Activated T-cell treated with anti-CD3 and anti-CD28 coated beads, Interleukin-2, amount 50 U/mL, for 72 hours (primary cell): ENCODE measurements around the gene SLC2A13. TPM values are rescaled to one million over a fixed set of nuclear protein-coding genes. Genes with fewer than 3 reads are reported as not detected.

Source experiments
- ATAC-seq, 2 donors: fragments of 150-1000 bp; cut with Tn5 transposase; replicated peaks in 1 of 2; 2 replicates each; pipeline ENCODE4 v1.10.0; 2021; ENCODE audit warnings: moderate library complexity in 2 of 2, mild to moderate bottlenecking in 1 of 2
- DNase-seq, 2 donors: peaks; one replicate each; pipeline ENCODE4 v3.0.0; 2021 to 2022; ENCODE audit warnings: mixed read lengths in 1 of 2
- H3K27ac Mint-ChIP-seq: one replicate; pipeline ENCODE4 v1.8.0; 2022; ENCODE audit warnings: mild to moderate bottlenecking, moderate library complexity, mixed read lengths
- H3K27me3 Mint-ChIP-seq: one replicate; pipeline ENCODE4 v1.8.0; 2022; ENCODE audit warnings: low read depth, mixed read lengths
- H3K36me3 Mint-ChIP-seq, 2 donors: one replicate each; pipeline ENCODE4 v1.8.0; 2022; ENCODE audit warnings: mixed read lengths in 2 of 2, mild to moderate bottlenecking in 1 of 2; ENCODE audit not compliant: insufficient read depth in 2 of 2
- H3K4me1 Mint-ChIP-seq: one replicate; pipeline ENCODE4 v1.8.0; 2022; ENCODE audit warnings: low read depth, mixed read lengths
- H3K4me3 Mint-ChIP-seq, 2 donors: one replicate each; pipeline ENCODE4 v1.8.0; 2022; ENCODE audit warnings: mild to moderate bottlenecking in 2 of 2, mixed read lengths in 2 of 2, moderate library complexity in 2 of 2
- H3K9me3 Mint-ChIP-seq, 2 donors: one replicate each; pipeline ENCODE4 v1.8.0; 2022; ENCODE audit warnings: mixed read lengths in 2 of 2
- total RNA-seq, 2 donors: library from RNA; stranded (reverse); gene quantifications; one replicate each; pipeline ENCODE4 v1.2.3, GENCODE V29; 2022

SLC2A13 gene
- 1 to 10 TPM; 3.0 to 5.8 TPM for total RNA-seq

GRCh38 chr12:40105515-40106201 is at the start of gene SLC2A13:
SLC2A13 (minus strand) TSS chr12:40106081; CDS start chr12:40105808, 273 bp downstream.
- Mint-ChIP-seq H3K27me3 (peaks cover 32% of the 10 kb centered on the region), H3K4me3 (peak within 1 kb of the TSS; percentile 84 to 88), H3K36me3 (peaks cover 0 to 1% of the 10 kb centered on the region in 2 donors), H3K27ac (no peak within 1 kb of the TSS), H3K4me1 (peaks cover 55% of the 10 kb centered on the region), H3K9me3 (no peaks in the 10 kb centered on the region)
- ATAC-seq: peak; percentile 84 to 86
- DNase-seq: peak; percentile 72 to 83

- peaks cover 5% of the 10 kb centered on the region for H3K4me1 Mint-ChIP-seq
- DNase-seq (no peak), ATAC-seq (no peak)
- no peak overlapping the region for H3K27ac Mint-ChIP-seq
- no peaks in the 10 kb centered on the region for H3K36me3 Mint-ChIP-seq
- H3K4me3 Mint-ChIP-seq: no peak overlapping the region
- peaks cover 79% of the 10 kb centered on the region for H3K27me3 Mint-ChIP-seq
- no peaks in the 10 kb centered on the region for H3K9me3 Mint-ChIP-seq
These were observed 48.5 kb upstream of the SLC2A13 start for GRCh38 chr12:40154381-40154780.

GRCh38 chr12:40153432-40153831 is 47.6 kb upstream of the SLC2A13 start:
- Mint-ChIP-seq H3K4me1 (peaks cover under 1% of the 10 kb centered on the region), H3K4me3 (no peak overlapping the region), H3K27me3 (peaks cover 69% of the 10 kb centered on the region), H3K9me3 (no peaks in the 10 kb centered on the region), H3K36me3 (no peaks in the 10 kb centered on the region), H3K27ac (no peak overlapping the region)
- ATAC-seq: no peak
- no peak for DNase-seq

- no peaks in the 10 kb centered on the region for H3K9me3 Mint-ChIP-seq
- DNase-seq (peak; percentile 36 to 42), ATAC-seq (peak in 1 of 2 donors; percentile 39)
- H3K4me1 Mint-ChIP-seq: no peaks in the 10 kb centered on the region
- H3K27me3 Mint-ChIP-seq: peaks cover 64% of the 10 kb centered on the region
- no peak overlapping the region for H3K4me3 Mint-ChIP-seq
- H3K36me3 Mint-ChIP-seq: no peaks in the 10 kb centered on the region
- H3K27ac Mint-ChIP-seq: no peak overlapping the region
These were observed 47.0 kb upstream of the SLC2A13 start for GRCh38 chr12:40152783-40153383.

- DNase-seq (no peak), ATAC-seq (no peak)
- H3K27ac Mint-ChIP-seq: no peak overlapping the region
- H3K27me3 Mint-ChIP-seq: peaks cover 38% of the 10 kb centered on the region
- H3K4me3 Mint-ChIP-seq: no peak overlapping the region
- H3K4me1 Mint-ChIP-seq: no peaks in the 10 kb centered on the region
- no peaks in the 10 kb centered on the region for H3K36me3 Mint-ChIP-seq
- H3K9me3 Mint-ChIP-seq: no peaks in the 10 kb centered on the region
These were observed 43.9 kb upstream of the SLC2A13 start for GRCh38 chr12:40149673-40150260.

- Mint-ChIP-seq H3K4me1 (no peaks in the 10 kb centered on the region), H3K4me3 (no peak overlapping the region), H3K27ac (no peak overlapping the region), H3K27me3 (peaks cover 19% of the 10 kb centered on the region), H3K9me3 (no peaks in the 10 kb centered on the region), H3K36me3 (no peaks in the 10 kb centered on the region)
- DNase-seq (no peak), ATAC-seq (peak in 1 of 2 donors; percentile 58)
These were observed 41.2 kb upstream of the SLC2A13 start for GRCh38 chr12:40146800-40147797.

GRCh38 chr12:40145896-40146295 is 40.0 kb upstream of the SLC2A13 start:
- ATAC-seq: peak; percentile 49 to 51
- no peaks in the 10 kb centered on the region for H3K36me3 Mint-ChIP-seq
- peaks cover 18% of the 10 kb centered on the region for H3K27me3 Mint-ChIP-seq
- no peak for DNase-seq
- no peaks in the 10 kb centered on the region for H3K9me3 Mint-ChIP-seq
- no peak overlapping the region for H3K4me3 Mint-ChIP-seq
- no peak overlapping the region for H3K27ac Mint-ChIP-seq
- no peaks in the 10 kb centered on the region for H3K4me1 Mint-ChIP-seq

- DNase-seq (no peak), ATAC-seq (peak; percentile 31 to 51)
- Mint-ChIP-seq H3K4me1 (no peaks in the 10 kb centered on the region), H3K36me3 (no peaks in the 10 kb centered on the region), H3K4me3 (no peak overlapping the region), H3K9me3 (no peaks in the 10 kb centered on the region), H3K27me3 (peaks cover 6% of the 10 kb centered on the region), H3K27ac (no peak overlapping the region)
These were observed 38.1 kb upstream of the SLC2A13 start for GRCh38 chr12:40144023-40144422.

GRCh38 chr12:40142001-40142744 is 36.3 kb upstream of the SLC2A13 start:
- no peak overlapping the region for H3K4me3 Mint-ChIP-seq
- peaks cover 0 to 2% of the 10 kb centered on the region in 2 donors for H3K36me3 Mint-ChIP-seq
- ATAC-seq (no peak), DNase-seq (no peak)
- no peaks in the 10 kb centered on the region for H3K9me3 Mint-ChIP-seq
- no peak overlapping the region for H3K27ac Mint-ChIP-seq
- H3K4me1 Mint-ChIP-seq: peaks cover 13% of the 10 kb centered on the region
- peaks cover 19% of the 10 kb centered on the region for H3K27me3 Mint-ChIP-seq

GRCh38 chr12:40138526-40138925 is 32.6 kb upstream of the SLC2A13 start:
- no peak overlapping the region for H3K27ac Mint-ChIP-seq
- peaks cover 13% of the 10 kb centered on the region for H3K4me1 Mint-ChIP-seq
- no peak for ATAC-seq

GRCh38 chr12:40137252-40137651 is 31.4 kb upstream of the SLC2A13 start:
- peak overlapping the region; percentile 38 for H3K27ac Mint-ChIP-seq
- H3K9me3 Mint-ChIP-seq: peaks cover 0 to 2% of the 10 kb centered on the region in 2 donors
- ATAC-seq (peak; percentile 75 to 94), DNase-seq (no peak)
- peak overlapping the region in 1 of 2 donors; percentile 36 for H3K4me3 Mint-ChIP-seq
- H3K4me1 Mint-ChIP-seq: peaks cover 13% of the 10 kb centered on the region
- peaks cover 0 to 2% of the 10 kb centered on the region in 2 donors for H3K36me3 Mint-ChIP-seq
- peaks cover 19% of the 10 kb centered on the region for H3K27me3 Mint-ChIP-seq

More at GRCh38 chr12:40138526-40138925, 32.6 kb upstream of the SLC2A13 start:
- Mint-ChIP-seq H3K27me3 (peaks cover 19% of the 10 kb centered on the region), H3K9me3 (peaks cover 0 to 2% of the 10 kb centered on the region in 2 donors), H3K4me3 (no peak overlapping the region), H3K36me3 (peaks cover 0 to 2% of the 10 kb centered on the region in 2 donors)
- DNase-seq: no peak

- peaks cover 23% of the 10 kb centered on the region for H3K27me3 Mint-ChIP-seq
- ATAC-seq: no peak
- no peaks in the 10 kb centered on the region for H3K9me3 Mint-ChIP-seq
- no peaks in the 10 kb centered on the region for H3K4me1 Mint-ChIP-seq
- H3K36me3 Mint-ChIP-seq: no peaks in the 10 kb centered on the region
- no peak for DNase-seq
- no peak overlapping the region for H3K27ac Mint-ChIP-seq
- H3K4me3 Mint-ChIP-seq: no peak overlapping the region
These were observed 21.5 kb upstream of the SLC2A13 start for GRCh38 chr12:40127408-40127807.
